Measurements from ENCODE around the gene PHPT1.

The PHPT1 gene

DNA sequence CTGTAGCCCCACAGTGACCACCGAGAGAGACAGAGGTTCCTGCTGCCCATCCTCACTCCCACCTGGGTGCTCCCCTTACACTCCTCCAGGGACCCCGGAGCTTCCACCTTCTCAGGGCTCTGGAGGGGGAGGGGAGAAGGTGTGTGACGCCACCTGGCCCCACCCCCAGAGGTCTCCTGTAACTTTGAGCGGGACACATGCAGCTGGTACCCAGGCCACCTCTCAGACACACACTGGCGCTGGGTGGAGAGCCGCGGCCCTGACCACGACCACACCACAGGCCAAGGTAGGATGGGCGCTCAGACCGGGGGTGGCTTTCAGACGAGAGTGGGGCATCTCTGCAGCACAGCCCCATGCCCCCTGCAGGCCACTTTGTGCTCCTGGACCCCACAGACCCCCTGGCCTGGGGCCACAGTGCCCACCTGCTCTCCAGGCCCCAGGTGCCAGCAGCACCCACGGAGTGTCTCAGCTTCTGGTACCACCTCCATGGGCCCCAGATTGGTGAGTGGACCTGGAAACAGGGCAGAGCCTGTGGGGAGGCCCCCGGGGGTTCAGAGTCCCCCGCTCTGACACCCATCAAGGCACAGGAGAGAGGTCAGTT is 7.4 kb downstream of the PHPT1 start:
- H3K18ac ChIP-seq (ENCODE audit: low read length): no peak overlapping the region
- no peak overlapping the region for H2BK15ac ChIP-seq (ENCODE audit: low read length)
- H2BK12ac ChIP-seq (ENCODE audit: low read length): no peak overlapping the region
- no peak overlapping the region for H2AFZ ChIP-seq (ENCODE audit: low read length)
- peak overlapping the region; percentile 72 for H3K9ac ChIP-seq (ENCODE audit: low read depth, low read length, poor library complexity)
- H4K91ac ChIP-seq (ENCODE audit: low read depth, low read length, poor library complexity): no peak overlapping the region
- WGBS, 2 donors (ENCODE audit: extremely low coverage in 2 of 2, insufficient read length in 2 of 2, insufficient replicate concordance in 1 of 2): no CpG with 5 or more reads among the region's 14 CpGs
- peaks cover 14 to 38% of the 10 kb centered on the region in 2 donors for H3K36me3 ChIP-seq (replicated peaks in 1 of 2; ENCODE audit: control insufficient read depth in 2 of 2, insufficient read depth in 2 of 2, low read length in 2 of 2)
- H2BK120ac ChIP-seq (ENCODE audit: low read depth, low read length): no peak overlapping the region
- peaks cover 12% of the 10 kb centered on the region for H3K79me1 ChIP-seq (ENCODE audit: low read depth, low read length)
- H2BK5ac ChIP-seq (ENCODE audit: low read length): no peak overlapping the region
- H3K4ac ChIP-seq (ENCODE audit: low read length): peak overlapping the region; percentile 23
- no peak overlapping the region for H3K4me2 ChIP-seq (ENCODE audit: insufficient read depth, low read length, poor library complexity, severe bottlenecking)
- no peak overlapping the region for H2AK5ac ChIP-seq (ENCODE audit: low read depth, low read length)
- H3K27ac ChIP-seq (replicated peaks; ENCODE audit: low read length): no peak overlapping the region
- H4K8ac ChIP-seq (ENCODE audit: low read depth, low read length): no peak overlapping the region
- no peaks in the 10 kb centered on the region for H3K27me3 ChIP-seq (ENCODE audit: control insufficient read depth in 3 of 3, insufficient read depth in 3 of 3, low read depth in 1 of 3, low read length in 3 of 3)
- no peak overlapping the region for H3K23ac ChIP-seq (ENCODE audit: low read depth, low read length, poor library complexity)
- H3K14ac ChIP-seq (ENCODE audit: low read length): peak overlapping the region; percentile 17
- H3K4me1 ChIP-seq (ENCODE audit: control insufficient read depth in 2 of 2, insufficient read depth in 1 of 2, low read depth in 1 of 2, low read length in 2 of 2): no peaks in the 10 kb centered on the region
- no peaks in the 10 kb centered on the region for H3K9me3 ChIP-seq (replicated peaks in 1 of 2; ENCODE audit: control insufficient read depth in 2 of 2, insufficient read depth in 1 of 2, low read depth in 1 of 2, low read length in 2 of 2)
- no peak for DNase-seq (ENCODE audit: low spot score)
- H3K4me3 ChIP-seq (ENCODE audit: low read length in 2 of 2): no peak overlapping the region

- Histone ChIP-seq H4K91ac (ENCODE audit: low read depth, low read length, poor library complexity) (no peak overlapping the region), H3K4me1 (ENCODE audit: control insufficient read depth in 2 of 2, insufficient read depth in 1 of 2, low read depth in 1 of 2, low read length in 2 of 2) (no peaks in the 10 kb centered on the region), H2BK15ac (ENCODE audit: low read length) (no peak overlapping the region), H3K27ac (replicated peaks; ENCODE audit: low read length) (no peak overlapping the region), H3K4me2 (ENCODE audit: insufficient read depth, low read length, poor library complexity, severe bottlenecking) (no peak overlapping the region), H3K9ac (ENCODE audit: low read depth, low read length, poor library complexity) (peak overlapping the region; percentile 72), H2AK5ac (ENCODE audit: low read depth, low read length) (no peak overlapping the region), H2BK5ac (ENCODE audit: low read length) (no peak overlapping the region), H2AFZ (ENCODE audit: low read length) (no peak overlapping the region), H3K4me3 (ENCODE audit: low read length in 2 of 2) (no peak overlapping the region), H2BK12ac (ENCODE audit: low read length) (no peak overlapping the region), H3K4ac (ENCODE audit: low read length) (no peak overlapping the region), H4K8ac (ENCODE audit: low read depth, low read length) (no peak overlapping the region), H2BK120ac (ENCODE audit: low read depth, low read length) (no peak overlapping the region), H3K27me3 (ENCODE audit: control insufficient read depth in 3 of 3, insufficient read depth in 3 of 3, low read depth in 1 of 3, low read length in 3 of 3) (no peaks in the 10 kb centered on the region), H3K14ac (ENCODE audit: low read length) (peak overlapping the region; percentile 17), H3K79me1 (ENCODE audit: low read depth, low read length) (peaks cover 16% of the 10 kb centered on the region), H3K23ac (ENCODE audit: low read depth, low read length, poor library complexity) (no peak overlapping the region), H3K18ac (ENCODE audit: low read length) (no peak overlapping the region), H3K9me3 (replicated peaks in 1 of 2; ENCODE audit: control insufficient read depth in 2 of 2, insufficient read depth in 1 of 2, low read depth in 1 of 2, low read length in 2 of 2) (no peaks in the 10 kb centered on the region), H3K36me3 (replicated peaks in 1 of 2; ENCODE audit: control insufficient read depth in 2 of 2, insufficient read depth in 2 of 2, low read length in 2 of 2) (peaks cover 18 to 38% of the 10 kb centered on the region in 2 donors)
- no CpG with 5 or more reads among the region's 19 CpGs for WGBS, 2 donors (ENCODE audit: extremely low coverage in 2 of 2, insufficient read length in 2 of 2, insufficient replicate concordance in 1 of 2)
- no peak for DNase-seq (ENCODE audit: low spot score)
Measured at GRCh38 chr9:136857166-136857565, 8.0 kb downstream of the PHPT1 start.

- Histone ChIP-seq H4K91ac (ENCODE audit: low read depth, low read length, poor library complexity) (peak overlapping the region; percentile 79), H3K4me2 (ENCODE audit: insufficient read depth, low read length, poor library complexity, severe bottlenecking) (no peak overlapping the region), H3K36me3 (replicated peaks in 1 of 2; ENCODE audit: control insufficient read depth in 2 of 2, insufficient read depth in 2 of 2, low read length in 2 of 2) (peaks cover 24 to 41% of the 10 kb centered on the region in 2 donors), H3K4me1 (ENCODE audit: control insufficient read depth in 2 of 2, insufficient read depth in 1 of 2, low read depth in 1 of 2, low read length in 2 of 2) (no peaks in the 10 kb centered on the region), H3K9me3 (replicated peaks in 1 of 2; ENCODE audit: control insufficient read depth in 2 of 2, insufficient read depth in 1 of 2, low read depth in 1 of 2, low read length in 2 of 2) (no peaks in the 10 kb centered on the region), H3K27ac (replicated peaks; ENCODE audit: low read length) (no peak overlapping the region), H2BK120ac (ENCODE audit: low read depth, low read length) (no peak overlapping the region), H2AFZ (ENCODE audit: low read length) (no peak overlapping the region), H3K9ac (ENCODE audit: low read depth, low read length, poor library complexity) (no peak overlapping the region), H3K79me1 (ENCODE audit: low read depth, low read length) (peaks cover 19% of the 10 kb centered on the region), H3K23ac (ENCODE audit: low read depth, low read length, poor library complexity) (peak overlapping the region; percentile 96), H2BK15ac (ENCODE audit: low read length) (no peak overlapping the region), H2BK5ac (ENCODE audit: low read length) (peak overlapping the region; percentile 93), H3K14ac (ENCODE audit: low read length) (no peak overlapping the region), H3K27me3 (ENCODE audit: control insufficient read depth in 3 of 3, insufficient read depth in 3 of 3, low read depth in 1 of 3, low read length in 3 of 3) (no peaks in the 10 kb centered on the region), H2AK5ac (ENCODE audit: low read depth, low read length) (no peak overlapping the region), H3K4me3 (ENCODE audit: low read length in 2 of 2) (no peak overlapping the region), H3K4ac (ENCODE audit: low read length) (no peak overlapping the region), H2BK12ac (ENCODE audit: low read length) (no peak overlapping the region), H4K8ac (ENCODE audit: low read depth, low read length) (peak overlapping the region; percentile 48), H3K18ac (ENCODE audit: low read length) (no peak overlapping the region)
- DNase-seq (ENCODE audit: low spot score): no peak
- no CpG with 5 or more reads among the region's 29 CpGs for WGBS, 2 donors (ENCODE audit: extremely low coverage in 2 of 2, insufficient read length in 2 of 2, insufficient replicate concordance in 1 of 2)
Measured at GRCh38 chr9:136857581-136858412, 8.6 kb downstream of the PHPT1 start.

- Histone ChIP-seq H2BK15ac (ENCODE audit: low read length) (no peak overlapping the region), H2AFZ (ENCODE audit: low read length) (no peak overlapping the region), H3K4me3 (ENCODE audit: low read length in 2 of 2) (no peak overlapping the region), H3K14ac (ENCODE audit: low read length) (no peak overlapping the region), H3K23ac (ENCODE audit: low read depth, low read length, poor library complexity) (peak overlapping the region; percentile 20), H3K9me3 (replicated peaks in 1 of 2; ENCODE audit: control insufficient read depth in 2 of 2, insufficient read depth in 1 of 2, low read depth in 1 of 2, low read length in 2 of 2) (no peaks in the 10 kb centered on the region), H2BK5ac (ENCODE audit: low read length) (peak overlapping the region; percentile 93), H3K79me1 (ENCODE audit: low read depth, low read length) (peaks cover 24% of the 10 kb centered on the region), H3K4me2 (ENCODE audit: insufficient read depth, low read length, poor library complexity, severe bottlenecking) (no peak overlapping the region), H3K9ac (ENCODE audit: low read depth, low read length, poor library complexity) (no peak overlapping the region), H4K8ac (ENCODE audit: low read depth, low read length) (no peak overlapping the region), H3K4ac (ENCODE audit: low read length) (no peak overlapping the region), H3K27me3 (ENCODE audit: control insufficient read depth in 3 of 3, insufficient read depth in 3 of 3, low read depth in 1 of 3, low read length in 3 of 3) (no peaks in the 10 kb centered on the region), H3K18ac (ENCODE audit: low read length) (no peak overlapping the region), H3K36me3 (replicated peaks in 1 of 2; ENCODE audit: control insufficient read depth in 2 of 2, insufficient read depth in 2 of 2, low read length in 2 of 2) (peaks cover 31 to 47% of the 10 kb centered on the region in 2 donors), H2AK5ac (ENCODE audit: low read depth, low read length) (no peak overlapping the region), H3K4me1 (ENCODE audit: control insufficient read depth in 2 of 2, insufficient read depth in 1 of 2, low read depth in 1 of 2, low read length in 2 of 2) (no peaks in the 10 kb centered on the region), H2BK12ac (ENCODE audit: low read length) (no peak overlapping the region), H4K91ac (ENCODE audit: low read depth, low read length, poor library complexity) (no peak overlapping the region), H3K27ac (replicated peaks; ENCODE audit: low read length) (no peak overlapping the region), H2BK120ac (ENCODE audit: low read depth, low read length) (no peak overlapping the region)
- no CpG with 5 or more reads among the region's 15 CpGs for WGBS, 2 donors (ENCODE audit: extremely low coverage in 2 of 2, insufficient read length in 2 of 2, insufficient replicate concordance in 1 of 2)
- no peak for DNase-seq (ENCODE audit: low spot score)
Measured at GRCh38 chr9:136858452-136858843, 9.2 kb downstream of the PHPT1 start.

Data from neuronal stem cell (in vitro differentiated cells).